Measurements from ENCODE around the gene IRF8.

GRCh38 chr16:85869206-85869605 is 29.8 kb upstream of the IRF8 start:
- TF ChIP-seq TSHZ2 (CRISPR knock-in tag; IDR thresholded peaks at IDR 0.05) (no peak), CSDC2 (CRISPR knock-in tag; IDR thresholded peaks at IDR 0.05) (no peak), ZNF565 (CRISPR knock-in tag; conservative IDR thresholded peaks at IDR 0.05; ENCODE audit: low read depth) (no peak), PATZ1 (CRISPR knock-in tag; IDR thresholded peaks at IDR 0.05; ENCODE audit: borderline replicate concordance) (no peak), ESRRG (CRISPR knock-in tag; IDR thresholded peaks at IDR 0.05) (no peak), ISL1 (CRISPR knock-in tag; IDR thresholded peaks at IDR 0.05) (no peak)
